ENCODE data around the gene CCDC27.

The CCDC27 gene

DNA sequence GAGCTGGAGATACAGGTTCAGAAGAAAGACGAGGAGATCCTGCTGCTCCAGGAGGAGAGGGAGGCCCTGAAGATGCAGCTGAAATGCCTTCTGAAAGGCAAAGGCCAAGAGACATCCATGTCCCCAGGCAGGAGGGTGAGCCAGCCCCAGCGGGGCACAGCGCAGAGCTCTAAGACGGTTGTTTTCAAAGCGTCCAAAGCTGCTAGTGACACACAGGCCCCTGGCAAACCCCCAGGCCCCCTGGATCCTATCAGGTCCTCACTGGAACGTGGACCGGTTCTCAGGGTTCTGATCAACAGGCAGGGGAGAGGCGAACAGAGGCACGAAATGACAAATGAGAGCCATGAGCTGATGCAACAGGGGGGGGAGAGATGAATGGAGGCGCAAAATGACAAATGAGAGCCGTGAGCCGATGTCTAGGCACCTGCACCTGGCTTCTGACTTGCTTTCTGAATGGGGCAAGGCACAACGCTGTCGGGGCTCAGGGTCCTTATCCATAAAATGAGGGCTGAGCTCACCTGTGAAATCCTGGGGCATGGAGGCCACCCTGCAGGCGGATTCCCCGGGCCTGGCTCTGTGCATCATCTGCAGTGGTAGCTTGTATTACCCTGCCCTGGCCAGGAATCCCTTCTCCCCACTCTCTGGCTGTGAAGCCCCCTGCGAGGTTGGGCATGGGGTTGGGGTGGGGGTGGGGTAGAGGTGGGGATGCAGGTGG is 9.2 kb downstream of the CCDC27 start:
- Histone ChIP-seq H3F3A (ENCODE audit: low read depth) (no peaks in the 10 kb centered on the region), H3K79me2 (ENCODE audit: insufficient read depth, low read length) (no peaks in the 10 kb centered on the region), H3K9me3 (ENCODE audit: insufficient read depth, low read depth, low read length) (no peaks in the 10 kb centered on the region), H3K4me2 (ENCODE audit: low read depth, low read length, poor library complexity, severe bottlenecking) (no peak overlapping the region), H3K36me3 (ENCODE audit: insufficient read depth, low read length) (no peaks in the 10 kb centered on the region), H4K20me1 (ENCODE audit: insufficient read depth, low read length, poor library complexity, severe bottlenecking) (no peaks in the 10 kb centered on the region), H3K9ac (ENCODE audit: low read depth, low read length, poor library complexity, severe bottlenecking) (no peak overlapping the region), H2AFZ (ENCODE audit: low read length) (no peak overlapping the region), H3K4me3 (ENCODE audit: low read length, poor library complexity, severe bottlenecking) (no peak overlapping the region), H3K27me3 (ENCODE audit: insufficient read depth, low read length, poor library complexity, severe bottlenecking) (no peaks in the 10 kb centered on the region), H3K4me1 (ENCODE audit: insufficient read depth, low read length, poor library complexity, severe bottlenecking) (no peaks in the 10 kb centered on the region), H3K9me2 (replicated peaks; ENCODE audit: low read depth, low read length) (no peaks in the 10 kb centered on the region)
- TF ChIP-seq CTCF (conservative IDR thresholded peaks at IDR 0.05; ENCODE audit: low read length) (no peak), EZH2phosphoT487 (IDR thresholded peaks at IDR 0.05; ENCODE audit: borderline replicate concordance) (no peak)

- Histone ChIP-seq H3K4me3 (ENCODE audit: low read length, poor library complexity, severe bottlenecking) (no peak overlapping the region), H3K9ac (ENCODE audit: low read depth, low read length, poor library complexity, severe bottlenecking) (no peak overlapping the region), H3K27me3 (ENCODE audit: insufficient read depth, low read length, poor library complexity, severe bottlenecking) (no peaks in the 10 kb centered on the region), H2AFZ (ENCODE audit: low read length) (no peak overlapping the region), H3K4me1 (ENCODE audit: insufficient read depth, low read length, poor library complexity, severe bottlenecking) (no peaks in the 10 kb centered on the region), H3K9me3 (ENCODE audit: insufficient read depth, low read depth, low read length) (no peaks in the 10 kb centered on the region), H3K4me2 (ENCODE audit: low read depth, low read length, poor library complexity, severe bottlenecking) (no peak overlapping the region), H3F3A (ENCODE audit: low read depth) (no peaks in the 10 kb centered on the region), H3K79me2 (ENCODE audit: insufficient read depth, low read length) (no peaks in the 10 kb centered on the region), H3K9me2 (replicated peaks; ENCODE audit: low read depth, low read length) (no peaks in the 10 kb centered on the region), H4K20me1 (ENCODE audit: insufficient read depth, low read length, poor library complexity, severe bottlenecking) (no peaks in the 10 kb centered on the region), H3K36me3 (ENCODE audit: insufficient read depth, low read length) (no peaks in the 10 kb centered on the region)
- TF ChIP-seq EZH2phosphoT487 (IDR thresholded peaks at IDR 0.05; ENCODE audit: borderline replicate concordance), result no peak
- no peak for TF ChIP-seq CTCF (conservative IDR thresholded peaks at IDR 0.05; ENCODE audit: low read length)
Measured at GRCh38 chr1:3762151-3762872, 10.1 kb downstream of the CCDC27 start.

DNA sequence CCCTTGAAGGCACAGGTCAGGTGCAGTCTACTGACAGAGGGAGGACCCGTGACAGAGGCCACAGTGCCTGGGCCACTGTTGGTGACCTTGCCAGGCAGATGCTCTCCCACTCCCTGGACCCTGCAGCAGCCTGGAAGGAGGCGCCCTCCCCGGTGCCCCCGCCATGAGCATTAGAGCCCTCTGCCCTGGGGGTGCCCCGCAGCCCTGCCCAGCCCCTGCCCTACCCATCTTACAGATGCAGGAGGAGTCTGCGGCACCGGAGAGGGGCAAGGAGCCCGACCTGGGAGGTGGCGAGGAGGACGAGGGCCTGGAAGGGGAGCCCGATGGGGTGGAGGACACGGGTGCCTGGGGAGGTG is 10.6 kb downstream of the CCDC27 start:
- Histone ChIP-seq H3K9me2 (replicated peaks; ENCODE audit: low read depth, low read length) (no peaks in the 10 kb centered on the region), H4K20me1 (ENCODE audit: insufficient read depth, low read length, poor library complexity, severe bottlenecking) (no peaks in the 10 kb centered on the region), H3K9ac (ENCODE audit: low read depth, low read length, poor library complexity, severe bottlenecking) (no peak overlapping the region), H3K4me1 (ENCODE audit: insufficient read depth, low read length, poor library complexity, severe bottlenecking) (no peaks in the 10 kb centered on the region), H3K9me3 (ENCODE audit: insufficient read depth, low read depth, low read length) (no peaks in the 10 kb centered on the region), H3F3A (ENCODE audit: low read depth) (no peaks in the 10 kb centered on the region), H3K4me3 (ENCODE audit: low read length, poor library complexity, severe bottlenecking) (no peak overlapping the region), H3K4me2 (ENCODE audit: low read depth, low read length, poor library complexity, severe bottlenecking) (no peak overlapping the region), H3K27me3 (ENCODE audit: insufficient read depth, low read length, poor library complexity, severe bottlenecking) (no peaks in the 10 kb centered on the region), H3K79me2 (ENCODE audit: insufficient read depth, low read length) (no peaks in the 10 kb centered on the region), H3K36me3 (ENCODE audit: insufficient read depth, low read length) (no peaks in the 10 kb centered on the region), H2AFZ (ENCODE audit: low read length) (no peak overlapping the region)
- no peak for TF ChIP-seq EZH2phosphoT487 (IDR thresholded peaks at IDR 0.05; ENCODE audit: borderline replicate concordance)
- TF ChIP-seq CTCF (conservative IDR thresholded peaks at IDR 0.05; ENCODE audit: low read length), result no peak
